ENCODE data around the gene H2BK1.

DNA sequence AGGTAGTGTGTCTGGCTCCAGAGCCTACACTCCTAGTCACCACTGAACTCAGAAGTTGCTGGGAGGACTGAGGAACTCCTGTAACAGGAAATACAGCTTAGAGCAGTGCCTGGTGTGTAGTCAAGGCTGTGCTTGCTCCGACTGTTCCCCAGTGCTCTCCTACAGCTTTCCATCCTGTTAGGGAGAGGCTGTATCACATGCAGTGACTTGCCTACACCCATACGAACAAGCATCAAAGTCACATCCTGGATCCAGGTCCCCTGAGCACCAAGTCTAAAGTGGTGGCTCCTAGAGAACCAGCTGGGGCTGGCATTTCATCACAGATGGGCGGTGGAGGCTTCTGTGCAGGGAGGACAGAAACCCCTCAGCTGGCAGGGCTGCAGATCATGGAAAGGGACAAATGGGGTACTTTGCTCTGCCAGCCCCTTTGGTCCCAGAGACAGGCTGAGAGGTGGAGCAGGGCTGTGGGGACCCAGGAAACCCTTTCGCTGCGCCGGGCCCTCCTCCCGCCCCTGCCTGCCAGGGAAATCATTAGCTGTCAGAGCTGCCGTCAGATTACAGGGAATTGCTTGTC, 30.9 kb downstream of the H2BK1 start:
- no peak for TF ChIP-seq POLR2A (IDR thresholded peaks at IDR 0.05)
- TF ChIP-seq, protein P1, sequence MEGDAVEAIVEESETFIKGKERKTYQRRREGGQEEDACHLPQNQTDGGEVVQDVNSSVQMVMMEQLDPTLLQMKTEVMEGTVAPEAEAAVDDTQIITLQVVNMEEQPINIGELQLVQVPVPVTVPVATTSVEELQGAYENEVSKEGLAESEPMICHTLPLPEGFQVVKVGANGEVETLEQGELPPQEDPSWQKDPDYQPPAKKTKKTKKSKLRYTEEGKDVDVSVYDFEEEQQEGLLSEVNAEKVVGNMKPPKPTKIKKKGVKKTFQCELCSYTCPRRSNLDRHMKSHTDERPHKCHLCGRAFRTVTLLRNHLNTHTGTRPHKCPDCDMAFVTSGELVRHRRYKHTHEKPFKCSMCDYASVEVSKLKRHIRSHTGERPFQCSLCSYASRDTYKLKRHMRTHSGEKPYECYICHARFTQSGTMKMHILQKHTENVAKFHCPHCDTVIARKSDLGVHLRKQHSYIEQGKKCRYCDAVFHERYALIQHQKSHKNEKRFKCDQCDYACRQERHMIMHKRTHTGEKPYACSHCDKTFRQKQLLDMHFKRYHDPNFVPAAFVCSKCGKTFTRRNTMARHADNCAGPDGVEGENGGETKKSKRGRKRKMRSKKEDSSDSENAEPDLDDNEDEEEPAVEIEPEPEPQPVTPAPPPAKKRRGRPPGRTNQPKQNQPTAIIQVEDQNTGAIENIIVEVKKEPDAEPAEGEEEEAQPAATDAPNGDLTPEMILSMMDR (IDR thresholded peaks at IDR 0.05) = no peak
